HepG2 (cell line): ENCODE measurements around the gene BEST2. TPM values are rescaled to one million over a fixed set of nuclear protein-coding genes. Genes with fewer than 3 reads are reported as not detected.

ENCODE experiments used
- ADNP ChIP-seq: sonication (generic); formaldehyde crosslinking; IDR thresholded peaks from 2 replicates; pipeline ENCODE4 v1.4.0; 2020; ENCODE audit warnings: missing genetic modification reagents
- ERF ChIP-seq: IDR thresholded peaks from 2 replicates; pipeline ENCODE4 v1.6.1; 2018; ENCODE audit warnings: missing biosample characterization, missing genetic modification reagents
- HMGA1 ChIP-seq: sonication (generic); formaldehyde crosslinking; conservative IDR thresholded peaks from 2 replicates; pipeline ENCODE4 v1.4.0; 2020; ENCODE audit warnings: missing genetic modification reagents
- MAFK ChIP-seq, 2 experiments: IDR thresholded peaks in 1 of 2; conservative IDR thresholded peaks in 1 of 2; 2 replicates each; pipeline ENCODE4 v1.6.1; 2011; ENCODE audit warnings: improper control_type of control experiment in 2 of 2, low read length in 2 of 2
- MXD4 ChIP-seq: IDR thresholded peaks from 2 replicates; pipeline ENCODE4 v1.6.1; 2016; ENCODE audit warnings: mild to moderate bottlenecking, missing biosample characterization, missing genetic modification reagents
- PPARG ChIP-seq: conservative IDR thresholded peaks from 2 replicates; pipeline ENCODE4 v1.6.1; 2016; ENCODE audit warnings: missing biosample characterization, missing genetic modification reagents
- RNF2 ChIP-seq: fragments of 450-650 bp; conservative IDR thresholded peaks from 2 replicates; pipeline ENCODE4 v1.6.1; 2016; ENCODE audit warnings: low read depth
- THAP8 ChIP-seq: sonication (generic); formaldehyde crosslinking; IDR thresholded peaks from 2 replicates; pipeline ENCODE4 v1.5.1; 2020; ENCODE audit warnings: missing genetic modification reagents, mild to moderate bottlenecking, borderline replicate concordance
- ZFP36L1 ChIP-seq: sonication (generic); formaldehyde crosslinking; IDR thresholded peaks from 2 replicates; pipeline ENCODE4 v1.8.0; 2022; ENCODE audit warnings: mild to moderate bottlenecking, missing genetic modification reagents, moderate library complexity
- ZNF235 ChIP-seq: sonication (generic); formaldehyde crosslinking; IDR thresholded peaks from 2 replicates; pipeline ENCODE4 v1.8.1; 2023; ENCODE audit warnings: mild to moderate bottlenecking, missing genetic modification reagents, borderline replicate concordance
- ZNF563 ChIP-seq: sonication (generic); formaldehyde crosslinking; IDR thresholded peaks from 2 replicates; pipeline ENCODE4 v1.8.0; 2022; ENCODE audit warnings: mild to moderate bottlenecking, moderate library complexity, missing genetic modification reagents
- ZNF589 ChIP-seq: sonication (generic); formaldehyde crosslinking; conservative IDR thresholded peaks from 2 replicates; pipeline ENCODE4 v1.8.0; 2022; ENCODE audit warnings: mild to moderate bottlenecking, moderate library complexity, missing genetic modification reagents
- ZNF615 ChIP-seq: sonication (generic); formaldehyde crosslinking; IDR thresholded peaks from 2 replicates; pipeline ENCODE4 v1.5.0; 2020; ENCODE audit warnings: mild to moderate bottlenecking, missing genetic modification reagents, borderline replicate concordance
- ZNF687 ChIP-seq: sonication (generic); formaldehyde crosslinking; IDR thresholded peaks from 2 replicates; pipeline ENCODE4 v1.5.1; 2020; ENCODE audit warnings: mild to moderate bottlenecking, missing genetic modification reagents, moderate library complexity
- ZNF703 ChIP-seq: sonication (generic); formaldehyde crosslinking; IDR thresholded peaks from 2 replicates; pipeline ENCODE4 v1.5.1; 2020; ENCODE audit warnings: missing genetic modification reagents, mild to moderate bottlenecking, moderate library complexity, borderline replicate concordance
- ZNF776 ChIP-seq: sonication (generic); formaldehyde crosslinking; IDR thresholded peaks from 2 replicates; pipeline ENCODE4 v1.4.0; 2020; ENCODE audit warnings: mild to moderate bottlenecking, missing genetic modification reagents
- polyA plus RNA-seq, 8 experiments: library from polyadenylated mRNA; depleted of rRNA in 3 of 8; stranded (reverse) in 7 of 8; unstranded in 1 of 8; fragments of >200 nt; fragmentation: Illumina TruSeq in 4 of 8; extraction: Trizol in 4 of 8; gene quantifications; 2 replicates each; pipeline versions ENCODE4 v1.2.1 to v1.2.3, GENCODE V29; 2011 to 2016; ENCODE audit warnings: low read depth in 4 of 8, missing spikeins in 1 of 8, mixed read lengths in 1 of 8; ENCODE audit not compliant: insufficient read depth in 1 of 8
- total RNA-seq, 5 experiments: library from RNA; depleted of rRNA; stranded (reverse); fragments of >200 nt; fragmentation: Illumina TruSeq; extraction: Trizol; gene quantifications; 2 replicates each; pipeline ENCODE4 v1.2.3, GENCODE V29; 2016; ENCODE audit warnings: low read depth in 1 of 5
- TF ChIP-seq, protein P1 (sequence below): sonication (generic); formaldehyde crosslinking; IDR thresholded peaks from 2 replicates; pipeline ENCODE4 v1.9.0; 2021; ENCODE audit warnings: missing genetic modification reagents, mild to moderate bottlenecking, borderline replicate concordance
- TF ChIP-seq, protein P2 (sequence below): sonication (generic); formaldehyde crosslinking; IDR thresholded peaks from 2 replicates; pipeline ENCODE4 v1.5.0; 2020; ENCODE audit warnings: missing genetic modification reagents

BEST2 gene
- total and polyA plus RNA-seq, 2 of the 13 experiments (the other 11 are each of a cell fraction or from before 2014, with no cell fraction given), result not detected

DNA sequence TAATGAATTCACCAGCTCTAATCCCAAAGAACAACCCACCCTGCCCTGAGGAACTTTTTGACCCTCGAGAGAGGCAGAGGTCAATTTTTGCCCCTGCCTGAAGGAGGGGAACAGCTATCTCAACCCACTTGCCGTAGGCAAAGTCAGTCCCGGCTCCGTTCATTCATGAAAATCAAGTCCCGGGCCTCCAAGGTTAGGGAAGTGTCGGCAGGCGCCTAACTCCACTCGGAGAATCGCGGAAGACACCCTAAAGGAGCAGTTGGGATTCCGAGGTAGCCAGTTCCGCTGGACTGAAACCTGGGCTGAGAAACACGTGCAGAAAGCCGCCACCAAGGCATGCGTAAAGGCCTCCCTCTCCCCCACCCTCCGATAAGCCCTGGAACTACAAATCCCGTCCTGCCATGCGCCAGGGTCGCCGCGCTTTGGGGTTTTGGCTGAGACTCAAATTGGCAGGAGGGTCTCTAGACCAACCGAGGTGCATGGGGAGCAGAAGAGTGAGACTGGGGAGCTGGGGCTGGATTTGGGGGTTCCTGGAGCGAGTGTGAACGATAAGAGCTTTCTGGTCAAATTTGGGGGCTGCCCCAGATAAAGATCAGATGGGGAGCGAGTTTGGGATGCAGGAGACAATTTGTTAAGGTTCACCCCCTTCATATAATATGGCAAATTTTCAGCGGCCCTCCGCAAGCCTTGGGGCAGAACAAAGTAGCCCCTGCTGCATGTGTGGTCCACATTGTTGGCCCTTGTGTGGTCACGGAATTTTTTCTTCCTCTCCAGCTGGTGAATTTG lies 27.8 kb upstream of the BEST2 start, which contains the start of gene TNPO2 (continued):
- no peak for TF ChIP-seq ZNF703 (CRISPR knock-in tag)
- TF ChIP-seq ADNP (CRISPR knock-in tag), result no peak
- TF ChIP-seq HMGA1, result no peak
- TF ChIP-seq ZFP36L1 (CRISPR knock-in tag), result no peak
- no peak for TF ChIP-seq ZNF615 (CRISPR knock-in tag)
- no peak for TF ChIP-seq THAP8 (CRISPR knock-in tag)
- TF ChIP-seq MXD4, result peak; percentile 97
- TF ChIP-seq, protein P1, sequence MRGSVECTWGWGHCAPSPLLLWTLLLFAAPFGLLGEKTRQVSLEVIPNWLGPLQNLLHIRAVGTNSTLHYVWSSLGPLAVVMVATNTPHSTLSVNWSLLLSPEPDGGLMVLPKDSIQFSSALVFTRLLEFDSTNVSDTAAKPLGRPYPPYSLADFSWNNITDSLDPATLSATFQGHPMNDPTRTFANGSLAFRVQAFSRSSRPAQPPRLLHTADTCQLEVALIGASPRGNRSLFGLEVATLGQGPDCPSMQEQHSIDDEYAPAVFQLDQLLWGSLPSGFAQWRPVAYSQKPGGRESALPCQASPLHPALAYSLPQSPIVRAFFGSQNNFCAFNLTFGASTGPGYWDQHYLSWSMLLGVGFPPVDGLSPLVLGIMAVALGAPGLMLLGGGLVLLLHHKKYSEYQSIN, result no peak
- TF ChIP-seq RNF2, result no peak
- TF ChIP-seq, protein P2, sequence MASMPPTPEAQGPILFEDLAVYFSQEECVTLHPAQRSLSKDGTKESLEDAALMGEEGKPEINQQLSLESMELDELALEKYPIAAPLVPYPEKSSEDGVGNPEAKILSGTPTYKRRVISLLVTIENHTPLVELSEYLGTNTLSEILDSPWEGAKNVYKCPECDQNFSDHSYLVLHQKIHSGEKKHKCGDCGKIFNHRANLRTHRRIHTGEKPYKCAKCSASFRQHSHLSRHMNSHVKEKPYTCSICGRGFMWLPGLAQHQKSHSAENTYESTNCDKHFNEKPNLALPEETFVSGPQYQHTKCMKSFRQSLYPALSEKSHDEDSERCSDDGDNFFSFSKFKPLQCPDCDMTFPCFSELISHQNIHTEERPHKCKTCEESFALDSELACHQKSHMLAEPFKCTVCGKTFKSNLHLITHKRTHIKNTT (CRISPR knock-in tag), result no peak
- no peak for TF ChIP-seq MAFK (conservative IDR thresholded peaks at IDR 0.05 in 1 of 2, IDR thresholded peaks at IDR 0.05 in 1 of 2; ENCODE audit: low read length in 2 of 2)
- TF ChIP-seq ZNF563, result no peak
- no peak for TF ChIP-seq ZNF235 (CRISPR knock-in tag)
- TF ChIP-seq ZNF776 (CRISPR knock-in tag), result 0 out of 2 replicates have a peak, but pooled peaks have one; percentile 54
- TF ChIP-seq ZNF589 (CRISPR knock-in tag), result no peak
- peak; percentile 72 for TF ChIP-seq ERF
- no peak for TF ChIP-seq PPARG (CRISPR knock-in tag)
- TF ChIP-seq ZNF687 (CRISPR knock-in tag), result peak; percentile 85
